K562 (cell line): ENCODE results near the gene MOG. TPM values are rescaled to one million over a fixed set of nuclear protein-coding genes. Genes with fewer than 3 reads are reported as not detected.
A peak's percentile ranks its signal among the peaks of the same experiment; 100 is the strongest.

Experiments used
- CTBP1 ChIP-seq: fragments of 450-650 bp; IDR thresholded peaks from 2 replicates; pipeline ENCODE4 v1.6.1; 2016; ENCODE audit warnings: borderline replicate concordance
- LEF1 ChIP-seq: fragments of 450-650 bp; IDR thresholded peaks from 2 replicates; pipeline ENCODE4 v1.6.1; 2016; ENCODE audit warnings: mild to moderate bottlenecking
- YY1 ChIP-seq, 3 experiments: IDR thresholded peaks; 2 replicates each; pipeline ENCODE4 v1.6.1; 2011; ENCODE audit warnings: low read length in 2 of 3, mild to moderate bottlenecking in 2 of 3, moderate library complexity in 2 of 3, borderline replicate concordance in 1 of 3, control low read depth in 1 of 3, low read depth in 1 of 3; ENCODE audit not compliant: insufficient read depth in 3 of 3, insufficient replicate concordance in 2 of 3, control insufficient read depth in 1 of 3, insufficient read length in 1 of 3; ENCODE audit errors: extremely low read depth in 1 of 3
- ZNF431 ChIP-seq: sonication (generic); formaldehyde crosslinking; IDR thresholded peaks from 2 replicates; pipeline ENCODE4 v1.8.0; 2022; ENCODE audit warnings: mild to moderate bottlenecking, missing genetic modification reagents
- polyA plus RNA-seq, 8 experiments: library from polyadenylated mRNA; depleted of rRNA in 4 of 8; stranded (reverse) in 5 of 8; unstranded in 3 of 8; fragments of >200 nt; fragmentation: Nextera tagmentation in 2 of 8; fragmentation: Illumina TruSeq in 1 of 8; extraction: Ambion mirVana in 2 of 8; extraction: Trizol in 1 of 8; gene quantifications; 2 replicates each; pipeline versions ENCODE4 v1.2.1 to v1.2.3, GENCODE V29; 2011 to 2014; ENCODE audit warnings: inconsistent platforms in 1 of 8, missing spikeins in 1 of 8
- total RNA-seq, 7 experiments: library from RNA; depleted of rRNA in 6 of 7; stranded (reverse); fragments of >200 nt in 6 of 7; fragmentation: Illumina TruSeq in 2 of 7; extraction: Trizol in 2 of 7; gene quantifications; 2 replicates each; pipeline versions ENCODE4 v1.2.1 to v1.2.3, GENCODE V29; 2011 to 2021; ENCODE audit warnings: low replicate concordance in 1 of 7
- TF ChIP-seq, protein P1 (sequence below): IDR thresholded peaks from 2 replicates; pipeline ENCODE4 v1.6.1; 2011; ENCODE audit warnings: borderline replicate concordance, low read depth, mild to moderate bottlenecking, moderate library complexity, low read length; ENCODE audit not compliant: insufficient read depth, poor library complexity, severe bottlenecking
- TF ChIP-seq, protein P2 (sequence below): fragments of 200-600 bp; sonication (generic); IDR thresholded peaks from one replicate; pipeline ENCODE4 v1.6.1; 2012; ENCODE audit warnings: mild to moderate bottlenecking, low read depth, low read length, inconsistent platforms

The MOG gene
- total and polyA plus RNA-seq, 9 of the 15 experiments (the other 6 are each of a cell fraction or from before 2014, with no cell fraction given): not detected

DNA sequence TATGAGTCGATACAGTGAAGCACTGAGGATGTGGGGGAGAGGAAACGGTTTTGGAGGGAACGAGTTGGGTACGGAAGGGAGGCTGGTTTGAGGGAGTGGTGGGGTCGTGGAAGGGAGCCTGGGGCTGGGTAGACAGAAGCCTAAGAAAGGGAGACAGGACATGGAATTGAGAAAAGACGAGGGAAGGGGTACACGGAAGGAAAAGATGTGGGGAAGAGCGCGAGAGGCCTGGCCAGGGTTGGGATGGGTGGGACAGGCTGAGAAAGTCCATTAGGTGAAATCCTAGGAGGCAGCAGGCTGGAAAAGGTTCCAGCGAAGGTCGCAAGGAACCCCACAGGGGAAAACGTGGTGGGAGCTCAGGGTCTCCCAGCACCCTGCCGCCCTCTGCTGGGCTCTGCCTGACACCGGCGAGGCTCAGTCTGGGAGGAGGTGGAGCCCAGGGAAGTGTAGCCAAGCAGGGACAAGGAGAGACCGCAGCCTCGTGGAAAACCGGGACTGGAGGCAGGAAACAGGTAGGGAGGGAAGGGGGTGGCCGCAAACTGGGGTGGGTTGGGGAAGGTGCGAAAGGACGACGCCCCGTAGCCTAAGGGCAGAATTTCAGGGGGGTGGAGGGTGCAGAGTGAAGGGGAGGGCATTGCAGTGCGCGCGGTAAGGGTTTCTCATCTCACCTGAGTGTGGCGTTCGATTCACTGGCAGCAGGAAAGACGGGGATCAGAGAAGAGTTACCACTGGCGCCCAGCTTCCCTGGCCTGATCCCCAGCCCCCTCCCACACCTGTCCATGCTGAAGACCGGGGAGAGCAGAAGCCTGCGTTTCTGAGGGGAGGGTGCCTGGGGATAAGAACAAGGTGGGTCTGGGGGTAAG is 28.2 kb upstream of the MOG start (continued):
- TF ChIP-seq YY1 (IDR thresholded peaks at IDR 0.05; ENCODE audit: borderline replicate concordance in 1 of 3, control insufficient read depth in 1 of 3, extremely low read depth in 1 of 3, insufficient read depth in 3 of 3, insufficient read length in 1 of 3, insufficient replicate concordance in 2 of 3, low read depth in 1 of 3, low read length in 2 of 3) (peak in 1 of 3 experiments; percentile 38), ZNF431 (CRISPR knock-in tag) (0 out of 2 replicates have a peak, but pooled peaks have one; percentile 9), LEF1 (no peak; the same call in 1 of the 2 replicates), CTBP1 (peak; percentile 53; the same call in 1 of the 2 replicates)
- TF ChIP-seq, protein P1, sequence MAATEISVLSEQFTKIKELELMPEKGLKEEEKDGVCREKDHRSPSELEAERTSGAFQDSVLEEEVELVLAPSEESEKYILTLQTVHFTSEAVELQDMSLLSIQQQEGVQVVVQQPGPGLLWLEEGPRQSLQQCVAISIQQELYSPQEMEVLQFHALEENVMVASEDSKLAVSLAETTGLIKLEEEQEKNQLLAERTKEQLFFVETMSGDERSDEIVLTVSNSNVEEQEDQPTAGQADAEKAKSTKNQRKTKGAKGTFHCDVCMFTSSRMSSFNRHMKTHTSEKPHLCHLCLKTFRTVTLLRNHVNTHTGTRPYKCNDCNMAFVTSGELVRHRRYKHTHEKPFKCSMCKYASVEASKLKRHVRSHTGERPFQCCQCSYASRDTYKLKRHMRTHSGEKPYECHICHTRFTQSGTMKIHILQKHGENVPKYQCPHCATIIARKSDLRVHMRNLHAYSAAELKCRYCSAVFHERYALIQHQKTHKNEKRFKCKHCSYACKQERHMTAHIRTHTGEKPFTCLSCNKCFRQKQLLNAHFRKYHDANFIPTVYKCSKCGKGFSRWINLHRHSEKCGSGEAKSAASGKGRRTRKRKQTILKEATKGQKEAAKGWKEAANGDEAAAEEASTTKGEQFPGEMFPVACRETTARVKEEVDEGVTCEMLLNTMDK: peak; percentile 99
- TF ChIP-seq, protein P2, sequence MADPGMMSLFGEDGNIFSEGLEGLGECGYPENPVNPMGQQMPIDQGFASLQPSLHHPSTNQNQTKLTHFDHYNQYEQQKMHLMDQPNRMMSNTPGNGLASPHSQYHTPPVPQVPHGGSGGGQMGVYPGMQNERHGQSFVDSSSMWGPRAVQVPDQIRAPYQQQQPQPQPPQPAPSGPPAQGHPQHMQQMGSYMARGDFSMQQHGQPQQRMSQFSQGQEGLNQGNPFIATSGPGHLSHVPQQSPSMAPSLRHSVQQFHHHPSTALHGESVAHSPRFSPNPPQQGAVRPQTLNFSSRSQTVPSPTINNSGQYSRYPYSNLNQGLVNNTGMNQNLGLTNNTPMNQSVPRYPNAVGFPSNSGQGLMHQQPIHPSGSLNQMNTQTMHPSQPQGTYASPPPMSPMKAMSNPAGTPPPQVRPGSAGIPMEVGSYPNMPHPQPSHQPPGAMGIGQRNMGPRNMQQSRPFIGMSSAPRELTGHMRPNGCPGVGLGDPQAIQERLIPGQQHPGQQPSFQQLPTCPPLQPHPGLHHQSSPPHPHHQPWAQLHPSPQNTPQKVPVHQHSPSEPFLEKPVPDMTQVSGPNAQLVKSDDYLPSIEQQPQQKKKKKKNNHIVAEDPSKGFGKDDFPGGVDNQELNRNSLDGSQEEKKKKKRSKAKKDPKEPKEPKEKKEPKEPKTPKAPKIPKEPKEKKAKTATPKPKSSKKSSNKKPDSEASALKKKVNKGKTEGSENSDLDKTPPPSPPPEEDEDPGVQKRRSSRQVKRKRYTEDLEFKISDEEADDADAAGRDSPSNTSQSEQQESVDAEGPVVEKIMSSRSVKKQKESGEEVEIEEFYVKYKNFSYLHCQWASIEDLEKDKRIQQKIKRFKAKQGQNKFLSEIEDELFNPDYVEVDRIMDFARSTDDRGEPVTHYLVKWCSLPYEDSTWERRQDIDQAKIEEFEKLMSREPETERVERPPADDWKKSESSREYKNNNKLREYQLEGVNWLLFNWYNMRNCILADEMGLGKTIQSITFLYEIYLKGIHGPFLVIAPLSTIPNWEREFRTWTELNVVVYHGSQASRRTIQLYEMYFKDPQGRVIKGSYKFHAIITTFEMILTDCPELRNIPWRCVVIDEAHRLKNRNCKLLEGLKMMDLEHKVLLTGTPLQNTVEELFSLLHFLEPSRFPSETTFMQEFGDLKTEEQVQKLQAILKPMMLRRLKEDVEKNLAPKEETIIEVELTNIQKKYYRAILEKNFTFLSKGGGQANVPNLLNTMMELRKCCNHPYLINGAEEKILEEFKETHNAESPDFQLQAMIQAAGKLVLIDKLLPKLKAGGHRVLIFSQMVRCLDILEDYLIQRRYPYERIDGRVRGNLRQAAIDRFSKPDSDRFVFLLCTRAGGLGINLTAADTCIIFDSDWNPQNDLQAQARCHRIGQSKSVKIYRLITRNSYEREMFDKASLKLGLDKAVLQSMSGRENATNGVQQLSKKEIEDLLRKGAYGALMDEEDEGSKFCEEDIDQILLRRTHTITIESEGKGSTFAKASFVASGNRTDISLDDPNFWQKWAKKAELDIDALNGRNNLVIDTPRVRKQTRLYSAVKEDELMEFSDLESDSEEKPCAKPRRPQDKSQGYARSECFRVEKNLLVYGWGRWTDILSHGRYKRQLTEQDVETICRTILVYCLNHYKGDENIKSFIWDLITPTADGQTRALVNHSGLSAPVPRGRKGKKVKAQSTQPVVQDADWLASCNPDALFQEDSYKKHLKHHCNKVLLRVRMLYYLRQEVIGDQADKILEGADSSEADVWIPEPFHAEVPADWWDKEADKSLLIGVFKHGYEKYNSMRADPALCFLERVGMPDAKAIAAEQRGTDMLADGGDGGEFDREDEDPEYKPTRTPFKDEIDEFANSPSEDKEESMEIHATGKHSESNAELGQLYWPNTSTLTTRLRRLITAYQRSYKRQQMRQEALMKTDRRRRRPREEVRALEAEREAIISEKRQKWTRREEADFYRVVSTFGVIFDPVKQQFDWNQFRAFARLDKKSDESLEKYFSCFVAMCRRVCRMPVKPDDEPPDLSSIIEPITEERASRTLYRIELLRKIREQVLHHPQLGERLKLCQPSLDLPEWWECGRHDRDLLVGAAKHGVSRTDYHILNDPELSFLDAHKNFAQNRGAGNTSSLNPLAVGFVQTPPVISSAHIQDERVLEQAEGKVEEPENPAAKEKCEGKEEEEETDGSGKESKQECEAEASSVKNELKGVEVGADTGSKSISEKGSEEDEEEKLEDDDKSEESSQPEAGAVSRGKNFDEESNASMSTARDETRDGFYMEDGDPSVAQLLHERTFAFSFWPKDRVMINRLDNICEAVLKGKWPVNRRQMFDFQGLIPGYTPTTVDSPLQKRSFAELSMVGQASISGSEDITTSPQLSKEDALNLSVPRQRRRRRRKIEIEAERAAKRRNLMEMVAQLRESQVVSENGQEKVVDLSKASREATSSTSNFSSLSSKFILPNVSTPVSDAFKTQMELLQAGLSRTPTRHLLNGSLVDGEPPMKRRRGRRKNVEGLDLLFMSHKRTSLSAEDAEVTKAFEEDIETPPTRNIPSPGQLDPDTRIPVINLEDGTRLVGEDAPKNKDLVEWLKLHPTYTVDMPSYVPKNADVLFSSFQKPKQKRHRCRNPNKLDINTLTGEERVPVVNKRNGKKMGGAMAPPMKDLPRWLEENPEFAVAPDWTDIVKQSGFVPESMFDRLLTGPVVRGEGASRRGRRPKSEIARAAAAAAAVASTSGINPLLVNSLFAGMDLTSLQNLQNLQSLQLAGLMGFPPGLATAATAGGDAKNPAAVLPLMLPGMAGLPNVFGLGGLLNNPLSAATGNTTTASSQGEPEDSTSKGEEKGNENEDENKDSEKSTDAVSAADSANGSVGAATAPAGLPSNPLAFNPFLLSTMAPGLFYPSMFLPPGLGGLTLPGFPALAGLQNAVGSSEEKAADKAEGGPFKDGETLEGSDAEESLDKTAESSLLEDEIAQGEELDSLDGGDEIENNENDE: no peak
